OCI-LY3 (cell line): Measurements from ENCODE around the gene TAGLN2.

Experiments used
- H2AFZ ChIP-seq: fragments of 200-600, 300-600 bp; shearing (Covaris generic); 2 replicates; pipeline ENCODE4 v1.6.0; 2014; ENCODE audit warnings: antibody characterized with exemption, low read depth, low read length
- H3K27ac ChIP-seq: fragments of 200-600, 300-600 bp; sonication (generic); 2 replicates; pipeline ENCODE4 v1.5.1; 2014; ENCODE audit warnings: mild to moderate bottlenecking, low read length, moderate library complexity, mixed read lengths
- H3K27me3 ChIP-seq: fragments of 200-600, 300-600 bp; sonication (generic); 2 replicates; pipeline ENCODE4 v1.6.1; 2014; ENCODE audit warnings: low read depth, low read length, mixed read lengths
- H3K36me3 ChIP-seq: fragments of 200-600, 300-600 bp; sonication (generic); replicated peaks from 2 replicates; pipeline ENCODE3; 2014; ENCODE audit warnings: low read depth, low read length, mixed read lengths
- H3K4me1 ChIP-seq: fragments of 300-600, 200-600 bp; sonication (generic); 2 replicates; pipeline ENCODE4 v1.6.1; 2014; ENCODE audit warnings: low read length, mixed read lengths
- H3K4me2 ChIP-seq: fragments of 200-600, 300-600 bp; sonication (generic); 2 replicates; pipeline ENCODE4 v1.6.1; 2014; ENCODE audit warnings: low read length, mixed read lengths
- H3K4me3 ChIP-seq: fragments of 300-600, 200-600 bp; sonication (generic); 2 replicates; pipeline ENCODE4 v1.5.1; 2014; ENCODE audit warnings: antibody characterized with exemption, mild to moderate bottlenecking, low read length, moderate library complexity
- H3K79me2 ChIP-seq: fragments of 300-600, 200-600 bp; shearing (Covaris generic); 2 replicates; pipeline ENCODE4 v1.6.1; 2014; ENCODE audit warnings: mild to moderate bottlenecking, low read length, mixed read lengths
- H3K9ac ChIP-seq: fragments of 300-600, 200-600 bp; shearing (Covaris generic); 2 replicates; pipeline ENCODE4 v1.6.0; 2014; ENCODE audit warnings: mild to moderate bottlenecking, low read length, moderate library complexity
- H3K9me3 ChIP-seq: fragments of 200-600, 300-600 bp; shearing (Covaris generic); 2 replicates; pipeline ENCODE4 v1.6.1; 2014; ENCODE audit warnings: low read length, mixed read lengths; ENCODE audit not compliant: insufficient read depth
- H4K20me1 ChIP-seq: fragments of 200-600, 300-600 bp; sonication (generic); 2 replicates; pipeline ENCODE4 v1.6.1; 2016; ENCODE audit warnings: low read length, mixed read lengths; ENCODE audit not compliant: insufficient read depth
- EZH2phosphoT487 ChIP-seq: fragments of 200-600 bp; shearing (Covaris generic); IDR thresholded peaks from 2 replicates; pipeline ENCODE4 v1.6.1; 2018; ENCODE audit warnings: antibody characterized with exemption, mixed run types, low read depth
- TF ChIP-seq, protein P1 (sequence below): fragments of 200-600, 300-600 bp; sonication (generic); IDR thresholded peaks from 2 replicates; pipeline ENCODE4 v1.5.1; 2014; ENCODE audit warnings: antibody characterized with exemption, low read length, low read depth

The TAGLN2 gene

DNA sequence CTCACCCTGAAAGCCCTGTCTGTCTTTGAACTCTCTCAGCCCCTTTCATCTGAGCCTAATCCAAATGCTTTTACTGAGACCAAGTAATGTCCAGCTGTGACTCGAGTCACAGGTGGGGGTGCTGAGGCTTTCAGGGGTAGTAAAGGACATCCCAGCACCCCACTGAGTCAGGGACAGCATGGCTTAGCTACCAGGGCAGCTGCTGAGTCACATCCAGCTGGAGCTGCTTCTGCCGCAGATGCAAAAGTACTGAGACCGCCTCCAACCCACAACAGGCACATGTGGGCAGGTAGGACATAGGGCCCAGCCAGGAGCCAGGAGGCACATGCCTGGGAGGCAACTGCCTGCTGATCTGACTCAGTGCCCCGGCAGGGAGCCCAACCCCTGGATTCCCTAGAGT is 56.1 kb downstream of the TAGLN2 start:
- Histone ChIP-seq H3K9me3 (no peaks in the 10 kb centered on the region), H3K4me3 (no peak overlapping the region), H3K27ac (no peak overlapping the region), H3K4me2 (no peak overlapping the region), H3K36me3 (no peaks in the 10 kb centered on the region), H3K4me1 (0 out of 2 replicates have a peak, but pooled peaks cover 3% of the 10 kb centered on the region), H3K27me3 (no peaks in the 10 kb centered on the region), H2AFZ (no peak overlapping the region), H4K20me1 (no peaks in the 10 kb centered on the region), H3K9ac (no peak overlapping the region), H3K79me2 (no peaks in the 10 kb centered on the region)
- no peak for TF ChIP-seq EZH2phosphoT487
- TF ChIP-seq, protein P1, sequence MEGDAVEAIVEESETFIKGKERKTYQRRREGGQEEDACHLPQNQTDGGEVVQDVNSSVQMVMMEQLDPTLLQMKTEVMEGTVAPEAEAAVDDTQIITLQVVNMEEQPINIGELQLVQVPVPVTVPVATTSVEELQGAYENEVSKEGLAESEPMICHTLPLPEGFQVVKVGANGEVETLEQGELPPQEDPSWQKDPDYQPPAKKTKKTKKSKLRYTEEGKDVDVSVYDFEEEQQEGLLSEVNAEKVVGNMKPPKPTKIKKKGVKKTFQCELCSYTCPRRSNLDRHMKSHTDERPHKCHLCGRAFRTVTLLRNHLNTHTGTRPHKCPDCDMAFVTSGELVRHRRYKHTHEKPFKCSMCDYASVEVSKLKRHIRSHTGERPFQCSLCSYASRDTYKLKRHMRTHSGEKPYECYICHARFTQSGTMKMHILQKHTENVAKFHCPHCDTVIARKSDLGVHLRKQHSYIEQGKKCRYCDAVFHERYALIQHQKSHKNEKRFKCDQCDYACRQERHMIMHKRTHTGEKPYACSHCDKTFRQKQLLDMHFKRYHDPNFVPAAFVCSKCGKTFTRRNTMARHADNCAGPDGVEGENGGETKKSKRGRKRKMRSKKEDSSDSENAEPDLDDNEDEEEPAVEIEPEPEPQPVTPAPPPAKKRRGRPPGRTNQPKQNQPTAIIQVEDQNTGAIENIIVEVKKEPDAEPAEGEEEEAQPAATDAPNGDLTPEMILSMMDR, result no peak

DNA sequence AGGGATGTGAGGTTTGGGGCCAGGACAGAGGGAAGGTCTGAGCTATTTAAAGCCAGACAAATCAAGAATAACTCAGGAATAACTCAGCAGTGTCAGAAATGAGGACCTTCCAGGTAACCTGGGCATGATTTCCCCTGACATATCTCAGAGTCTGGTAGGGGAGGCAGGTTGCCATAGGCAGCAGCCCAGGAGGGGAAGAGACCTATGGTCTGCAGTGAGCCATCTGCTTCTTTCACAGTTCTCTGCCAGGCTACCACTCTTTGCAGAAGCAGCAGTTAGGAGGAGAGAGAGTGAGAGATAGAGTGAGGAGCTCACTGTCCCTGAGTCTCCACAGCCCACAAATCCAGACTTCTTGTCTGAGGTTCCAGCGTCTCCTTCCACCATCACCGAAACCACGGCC is 56.5 kb downstream of the TAGLN2 start:
- Histone ChIP-seq H3K9me3 (no peaks in the 10 kb centered on the region), H3K9ac (no peak overlapping the region), H3K4me3 (no peak overlapping the region), H2AFZ (no peak overlapping the region), H3K27me3 (no peaks in the 10 kb centered on the region), H3K36me3 (no peaks in the 10 kb centered on the region), H4K20me1 (no peaks in the 10 kb centered on the region), H3K27ac (no peak overlapping the region), H3K79me2 (no peaks in the 10 kb centered on the region), H3K4me2 (no peak overlapping the region), H3K4me1 (0 out of 2 replicates have a peak, but pooled peaks cover 3% of the 10 kb centered on the region)
- no peak for TF ChIP-seq EZH2phosphoT487
- TF ChIP-seq, protein P1, result no peak
